Measurements from ENCODE around the gene FBXO11. TPM values are rescaled to one million over a fixed set of nuclear protein-coding genes. Genes with fewer than 3 reads are reported as not detected.
A peak's percentile ranks its signal among the peaks of the same experiment; 100 is the strongest.

Gene FBXO11
- total RNA-seq, 1 experiment from 2014 or later = 49.3 TPM

DNA sequence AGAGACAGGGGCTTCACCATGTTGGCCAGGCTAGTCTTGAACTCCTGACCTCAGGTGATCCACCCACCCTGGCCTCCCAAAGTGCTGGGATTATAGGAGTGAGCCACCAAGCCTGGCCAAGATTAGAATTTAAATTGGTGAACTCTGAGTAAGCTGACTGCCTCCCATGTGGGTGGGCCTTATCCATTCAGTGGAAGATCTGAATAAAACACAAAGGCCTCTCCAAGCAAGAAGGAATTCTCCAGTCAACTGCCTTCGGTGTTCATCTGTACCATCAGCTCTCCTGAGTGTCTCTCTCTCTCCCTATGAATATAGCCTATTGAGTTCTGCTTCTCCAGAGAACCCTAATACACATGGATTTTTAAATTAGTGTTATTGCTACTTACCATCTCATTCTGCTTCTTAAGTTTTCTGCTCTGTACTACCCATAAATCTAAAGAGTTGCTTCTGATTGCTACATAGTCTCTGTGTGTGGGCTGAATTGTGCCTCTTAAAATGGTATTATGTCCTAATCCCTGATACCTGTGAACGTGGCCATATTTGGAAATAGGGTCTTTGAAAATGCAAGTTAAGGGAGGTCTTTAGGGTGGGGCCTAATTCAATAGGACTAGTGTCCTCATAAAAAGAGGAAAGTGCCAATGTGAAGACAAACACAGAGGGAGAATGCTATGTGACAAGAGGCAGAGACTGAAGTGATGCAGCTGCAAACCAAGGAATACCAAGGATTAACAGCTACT, 36.3 kb downstream of the FBXO11 start:
- TF ChIP-seq CTCF (conservative IDR thresholded peaks at IDR 0.05) (no peak), EZH2 (IDR thresholded peaks at IDR 0.05; ENCODE audit: low read depth) (no peak)
- Histone ChIP-seq H3K36me3 (ENCODE audit: low read depth) (0 out of 2 replicates have a peak, but pooled peaks cover 6% of the 10 kb centered on the region), H3K9me3 (ENCODE audit: insufficient read depth, low read depth) (no peaks in the 10 kb centered on the region; the same call in 1 of the 2 replicates), H3K4me2 (no peak overlapping the region), H3K27ac (no peak overlapping the region), H4K20me1 (ENCODE audit: insufficient read depth) (peaks cover 45% of the 10 kb centered on the region), H3K79me2 (ENCODE audit: low read depth) (peaks cover 95% of the 10 kb centered on the region), H3F3A (ENCODE audit: insufficient read depth, low read depth) (no peaks in the 10 kb centered on the region), H2AFZ (no peak overlapping the region), H3K27me3 (ENCODE audit: insufficient read depth, low read depth) (no peaks in the 10 kb centered on the region), H3K4me1 (replicated peaks; ENCODE audit: insufficient read depth) (no peaks in the 10 kb centered on the region), H3K4me3 (no peak overlapping the region), H3K9me2 (ENCODE audit: insufficient read depth) (no peaks in the 10 kb centered on the region)
- BruUV-seq (replicated peaks) = no TSS peak
- no peak for DNase-seq
- intact Hi-C loops (cut with micrococcal nuclease; ENCODE audit: unreplicated experiment) = no loop called here
- ChIA-PET POLR2A (ENCODE audit: unreplicated experiment) (no interaction called here), CTCF (no interaction called here)

DNA sequence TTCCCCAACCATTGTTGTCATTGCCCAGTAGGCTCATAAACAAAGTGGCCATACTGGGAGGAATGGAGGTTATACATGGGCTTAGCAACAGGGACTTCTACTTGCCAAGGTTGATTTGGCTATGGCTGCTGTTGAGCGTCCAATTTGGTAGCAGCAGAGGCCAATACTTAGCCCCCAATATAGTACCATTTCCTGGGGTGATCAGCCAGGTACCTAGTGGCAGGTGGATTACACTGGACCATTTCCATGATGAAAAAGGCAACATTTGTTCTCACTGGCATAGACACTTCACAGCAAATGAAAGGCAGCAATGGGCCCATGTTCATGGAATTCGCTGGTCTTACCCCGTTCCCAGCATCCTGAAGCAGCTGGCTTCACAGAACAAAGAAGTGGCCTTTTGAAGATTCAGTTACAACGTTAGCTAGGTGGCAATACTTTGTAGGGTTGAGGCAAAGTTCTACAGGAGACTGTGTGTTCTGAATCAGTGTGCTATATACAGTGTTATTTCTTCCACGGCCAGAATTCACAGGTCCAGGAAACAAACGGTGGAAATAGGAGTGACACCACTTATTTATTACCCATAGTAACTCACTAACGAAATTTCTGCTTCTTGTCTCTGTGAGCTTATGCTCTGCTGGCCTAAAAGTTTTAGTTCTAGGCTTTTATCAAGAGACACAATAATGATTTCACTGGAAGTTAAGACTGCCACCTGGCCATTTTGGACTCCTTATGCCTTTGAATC, 37.5 kb downstream of the FBXO11 start:
- H3K9me2 ChIP-seq (ENCODE audit: insufficient read depth) = no peaks in the 10 kb centered on the region
- H3K4me1 ChIP-seq (replicated peaks; ENCODE audit: insufficient read depth) = no peaks in the 10 kb centered on the region
- no TSS peak for BruUV-seq (replicated peaks)
- no peaks in the 10 kb centered on the region for H3F3A ChIP-seq (ENCODE audit: insufficient read depth, low read depth)
- H3K9me3 ChIP-seq (ENCODE audit: insufficient read depth, low read depth) = no peaks in the 10 kb centered on the region; the same call in 1 of the 2 replicates
- no peak for DNase-seq
- H2AFZ ChIP-seq = no peak overlapping the region
- intact Hi-C loops (cut with micrococcal nuclease; ENCODE audit: unreplicated experiment) = no loop called here
- H3K4me2 ChIP-seq = no peak overlapping the region
- peaks cover 98% of the 10 kb centered on the region for H3K79me2 ChIP-seq (ENCODE audit: low read depth)
- peaks cover 42% of the 10 kb centered on the region for H4K20me1 ChIP-seq (ENCODE audit: insufficient read depth)
- H3K27me3 ChIP-seq (ENCODE audit: insufficient read depth, low read depth) = no peaks in the 10 kb centered on the region
- CTCF ChIA-PET = interaction anchor here (0.6 kb wide), 1 partner anchor 1933 kb away, joined by 3 read pairs; no protein-coding TSS in a partner anchor
- peak overlapping the region; percentile 24; the same call in 1 of the 2 replicates for H3K27ac ChIP-seq
- POLR2A ChIA-PET (ENCODE audit: unreplicated experiment) = no interaction called here
- no peak overlapping the region for H3K4me3 ChIP-seq
- H3K36me3 ChIP-seq (ENCODE audit: low read depth) = 0 out of 2 replicates have a peak, but pooled peaks cover 5% of the 10 kb centered on the region
- no peak for TF ChIP-seq CTCF (conservative IDR thresholded peaks at IDR 0.05)
- no peak for TF ChIP-seq EZH2 (IDR thresholded peaks at IDR 0.05; ENCODE audit: low read depth)

DNA sequence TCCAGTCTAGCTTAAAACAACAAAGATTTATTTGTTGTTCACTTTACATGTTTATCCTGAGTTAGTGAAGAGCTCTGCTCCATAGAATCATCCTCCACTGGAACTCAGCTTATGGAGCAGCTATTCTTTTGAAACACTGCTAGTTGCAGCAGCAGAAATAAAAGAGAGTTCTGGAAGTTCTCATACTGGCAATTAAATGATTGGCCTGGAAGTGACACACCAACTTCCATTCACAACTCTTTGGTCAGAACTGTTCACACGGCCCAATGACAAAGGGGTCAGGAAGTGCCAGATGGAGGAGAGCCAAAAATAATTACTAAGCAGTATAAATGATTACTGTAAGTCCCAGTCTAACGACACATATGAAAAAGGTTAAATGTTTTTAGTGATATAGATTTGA, 39.1 kb downstream of the FBXO11 start:
- DNase-seq = no peak
- CTCF ChIA-PET = no interaction called here
- no peaks in the 10 kb centered on the region for H3K9me2 ChIP-seq (ENCODE audit: insufficient read depth)
- no peaks in the 10 kb centered on the region for H3K27me3 ChIP-seq (ENCODE audit: insufficient read depth, low read depth)
- H4K20me1 ChIP-seq (ENCODE audit: insufficient read depth) = peaks cover 43% of the 10 kb centered on the region
- BruUV-seq (replicated peaks) = no TSS peak
- TF ChIP-seq EZH2 (IDR thresholded peaks at IDR 0.05; ENCODE audit: low read depth) (no peak), CTCF (conservative IDR thresholded peaks at IDR 0.05) (no peak)
- peaks cover 100% of the 10 kb centered on the region for H3K79me2 ChIP-seq (ENCODE audit: low read depth)
- no peak overlapping the region for H3K4me2 ChIP-seq
- POLR2A ChIA-PET (ENCODE audit: unreplicated experiment) = no interaction called here
- no peak overlapping the region for H3K4me3 ChIP-seq
- H3F3A ChIP-seq (ENCODE audit: insufficient read depth, low read depth) = no peaks in the 10 kb centered on the region
- H3K36me3 ChIP-seq (ENCODE audit: low read depth) = 0 out of 2 replicates have a peak, but pooled peaks cover 3% of the 10 kb centered on the region
- H2AFZ ChIP-seq = no peak overlapping the region
- peak overlapping the region; percentile 24; the same call in 1 of the 2 replicates for H3K27ac ChIP-seq
- intact Hi-C loops (cut with micrococcal nuclease; ENCODE audit: unreplicated experiment) = no loop called here
- no peaks in the 10 kb centered on the region; the same call in 1 of the 2 replicates for H3K9me3 ChIP-seq (ENCODE audit: insufficient read depth, low read depth)
- no peaks in the 10 kb centered on the region for H3K4me1 ChIP-seq (replicated peaks; ENCODE audit: insufficient read depth)

Data from PC-9 (cell line).